Stimulated activated CD8-positive, alpha-beta memory T cell treated with anti-CD3 and anti-CD28 coated beads, Interleukin-4, amount 100 ng/mL, for 24 hours (primary cell): ENCODE data around the gene SH2D1A.
"Not testable (repeated sequence)": the region's sequence is repeated elsewhere in the genome, so short reads cannot be mapped to it uniquely, and the experiment has no call there.

Source experiments
- DNase-seq: peaks from one replicate; pipeline ENCODE4 v3.0.0-alpha.2; 2020; ENCODE audit warnings: low read depth

The SH2D1A gene

GRCh38 chrX:124346117-124346876 is at the start of gene SH2D1A:
SH2D1A (plus strand) TSS chrX:124346563; CDS start chrX:124346643, 80 bp downstream.
- no peak for DNase-seq

- DNase-seq = not testable (repeated sequence)
These were observed 47.0 kb upstream of the SH2D1A start for GRCh38 chrX:124299323-124299722.

GRCh38 chrX:124300405-124300804 is 46.0 kb upstream of the SH2D1A start:
- no peak for DNase-seq

- no peak for DNase-seq
These were observed 39.0 kb upstream of the SH2D1A start for GRCh38 chrX:124307253-124307907.

- DNase-seq = no peak
These were observed 20.6 kb upstream of the SH2D1A start for GRCh38 chrX:124325732-124326131.

GRCh38 chrX:124328765-124329164 is 17.6 kb upstream of the SH2D1A start:
- DNase-seq = no peak

GRCh38 chrX:124332481-124333424 is 13.6 kb upstream of the SH2D1A start, which contains the start of gene TEX13D:
TEX13D (plus strand) TSS chrX:124332660; CDS start chrX:124332918, 258 bp downstream.
- no peak for DNase-seq

GRCh38 chrX:124333862-124334261 is 12.5 kb upstream of the SH2D1A start:
- DNase-seq = no peak

- DNase-seq = not testable (repeated sequence)
These were observed 11.8 kb upstream of the SH2D1A start for GRCh38 chrX:124334555-124334954.

GRCh38 chrX:124335598-124335997 is 10.8 kb upstream of the SH2D1A start:
- no peak for DNase-seq

GRCh38 chrX:124337916-124338315 is 8.4 kb upstream of the SH2D1A start:
- DNase-seq = no peak

- no peak for DNase-seq
These were observed 7.4 kb upstream of the SH2D1A start for GRCh38 chrX:124338733-124339514.

GRCh38 chrX:124341396-124342132 is 4.8 kb upstream of the SH2D1A start:
- DNase-seq = no peak

GRCh38 chrX:124342174-124342867 is 4.0 kb upstream of the SH2D1A start:
- no peak for DNase-seq

GRCh38 chrX:124343016-124343415 is 3.3 kb upstream of the SH2D1A start:
- no peak for DNase-seq

GRCh38 chrX:124344246-124344645 is 2.1 kb upstream of the SH2D1A start:
- DNase-seq = no peak

- DNase-seq = no peak
These were observed 496 bp downstream of the SH2D1A start for GRCh38 chrX:124346877-124347241.

GRCh38 chrX:124347242-124347641 is 879 bp downstream of the SH2D1A start:
- DNase-seq = no peak

GRCh38 chrX:124348182-124348581 is 1.8 kb downstream of the SH2D1A start:
- DNase-seq = no peak

- no peak for DNase-seq
These were observed 2.6 kb downstream of the SH2D1A start for GRCh38 chrX:124348885-124349453.
